ENCODE results near the gene TRPM2.

GRCh38 chr21:44330698-44331097 is 22.7 kb upstream of the TRPM2 start:
- TF ChIP-seq POLR2AphosphoS5 (IDR thresholded peaks at IDR 0.05) (no peak), CTCF (IDR thresholded peaks at IDR 0.05) (no peak)

Measured in prostate gland (tissue), 2 donors.